ENCODE results near the gene CAMTA1.

Gene CAMTA1

DNA sequence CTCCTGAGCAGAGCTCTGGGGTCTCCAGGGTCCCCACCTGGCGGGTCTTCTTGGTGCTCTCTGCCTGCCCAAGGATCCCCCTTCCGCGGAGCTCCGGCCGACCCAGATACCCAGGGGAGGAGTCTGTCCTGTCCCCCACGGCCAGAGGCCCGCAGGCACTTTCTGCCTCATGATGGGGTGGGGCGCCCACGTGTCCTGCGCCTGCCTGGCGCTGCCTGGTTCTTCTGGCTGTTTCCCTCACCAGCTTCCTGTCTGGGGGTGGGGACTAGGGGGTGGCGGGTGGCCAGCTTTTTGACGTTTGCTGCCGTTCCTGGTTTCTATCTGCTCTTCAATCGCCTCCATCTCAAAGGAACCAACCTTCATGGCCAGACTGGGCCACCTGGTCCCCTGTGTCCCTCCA is 672.6 kb downstream of the CAMTA1 start:
- Histone ChIP-seq H3K36me3 (ENCODE audit: insufficient read depth, low read depth, low read length) (no peaks in the 10 kb centered on the region), H3K4me3 (ENCODE audit: low read length) (no peak overlapping the region), H3K4me1 (ENCODE audit: insufficient read depth, low read length) (peaks cover 6% of the 10 kb centered on the region; the same call in 1 of the 2 replicates), H3K9ac (ENCODE audit: low read depth, low read length) (no peak overlapping the region), H3K27ac (ENCODE audit: low read length) (no peak overlapping the region), H3K27me3 (ENCODE audit: insufficient read depth, low read length) (no peaks in the 10 kb centered on the region), H3K9me3 (ENCODE audit: insufficient read depth, low read depth, low read length) (no peaks in the 10 kb centered on the region)

DNA sequence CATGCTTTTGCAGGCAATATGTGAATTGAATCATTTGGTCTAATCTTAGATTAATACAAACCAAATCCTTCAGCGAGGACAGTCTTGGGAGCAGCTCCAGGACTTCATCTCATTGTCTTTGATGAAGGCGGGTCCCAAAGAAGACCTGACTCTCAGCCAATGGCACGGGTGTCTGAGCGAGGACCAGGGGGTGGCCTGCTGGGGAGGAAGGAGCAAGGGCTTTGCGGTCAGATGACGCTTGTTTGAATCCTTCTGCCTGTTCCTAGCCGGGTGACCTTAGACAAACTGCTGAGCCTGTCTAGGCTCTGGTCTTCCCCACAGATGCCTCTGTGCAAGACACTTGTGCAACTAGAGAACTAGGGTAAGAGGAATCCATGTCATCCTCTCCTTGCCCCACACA is 673.7 kb downstream of the CAMTA1 start:
- Histone ChIP-seq H3K27me3 (ENCODE audit: insufficient read depth, low read length) (no peaks in the 10 kb centered on the region), H3K4me1 (ENCODE audit: insufficient read depth, low read length) (peaks cover 6% of the 10 kb centered on the region; the same call in 1 of the 2 replicates), H3K9ac (ENCODE audit: low read depth, low read length) (no peak overlapping the region), H3K36me3 (ENCODE audit: insufficient read depth, low read depth, low read length) (no peaks in the 10 kb centered on the region), H3K9me3 (ENCODE audit: insufficient read depth, low read depth, low read length) (no peaks in the 10 kb centered on the region), H3K4me3 (ENCODE audit: low read length) (no peak overlapping the region), H3K27ac (ENCODE audit: low read length) (no peak overlapping the region)

DNA sequence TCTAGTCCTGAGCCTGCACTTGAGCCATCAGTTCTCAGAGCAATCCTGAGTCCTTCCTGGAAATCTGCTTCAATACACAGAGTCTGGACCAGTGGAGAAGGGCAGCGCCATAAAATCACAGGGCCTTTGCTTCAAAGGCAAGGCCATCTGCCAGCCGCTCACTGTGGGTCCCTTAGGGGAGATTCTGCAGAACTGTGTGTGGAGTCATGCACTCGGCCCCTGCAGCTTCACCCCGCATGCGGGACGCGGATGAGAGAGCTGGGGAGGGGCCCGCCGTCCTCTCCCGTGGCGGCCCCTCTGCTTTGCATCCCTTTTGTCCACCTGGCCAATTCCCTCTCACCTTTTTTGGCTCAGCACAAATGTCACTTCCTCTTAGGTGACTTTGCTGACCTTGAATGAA is 674.7 kb downstream of the CAMTA1 start:
- Histone ChIP-seq H3K27ac (ENCODE audit: low read length) (no peak overlapping the region), H3K9me3 (ENCODE audit: insufficient read depth, low read depth, low read length) (no peaks in the 10 kb centered on the region), H3K27me3 (ENCODE audit: insufficient read depth, low read length) (no peaks in the 10 kb centered on the region)

DNA sequence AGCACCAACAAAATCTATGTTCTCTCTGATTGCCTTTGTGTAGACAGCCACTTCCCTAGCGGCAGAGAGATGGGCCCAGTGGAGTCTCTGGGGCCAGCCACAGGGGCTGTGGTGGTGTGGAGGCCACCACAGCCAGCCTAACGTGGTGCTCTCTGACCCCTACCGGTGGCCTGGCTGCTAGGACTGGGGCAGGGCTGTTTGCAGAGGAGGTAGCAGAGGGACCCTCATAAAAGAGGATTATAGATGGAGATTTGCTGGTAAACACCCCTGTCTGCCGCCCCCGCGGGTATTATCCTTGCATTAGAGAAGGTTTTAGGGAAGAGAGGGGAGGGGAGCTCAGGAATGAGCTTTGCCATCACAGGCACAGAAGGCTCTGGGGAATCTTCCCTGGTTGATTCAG is 675.6 kb downstream of the CAMTA1 start:
- Histone ChIP-seq H3K27ac (ENCODE audit: low read length) (no peak overlapping the region), H3K9ac (ENCODE audit: low read depth, low read length) (no peak overlapping the region), H3K4me1 (ENCODE audit: insufficient read depth, low read length) (peaks cover 6% of the 10 kb centered on the region; the same call in 1 of the 2 replicates), H3K4me3 (ENCODE audit: low read length) (no peak overlapping the region), H3K9me3 (ENCODE audit: insufficient read depth, low read depth, low read length) (no peaks in the 10 kb centered on the region), H3K27me3 (ENCODE audit: insufficient read depth, low read length) (no peaks in the 10 kb centered on the region), H3K36me3 (ENCODE audit: insufficient read depth, low read depth, low read length) (no peaks in the 10 kb centered on the region)

More for the DNA sequence above, 674.7 kb downstream of the CAMTA1 start:
- Histone ChIP-seq H3K36me3 (ENCODE audit: insufficient read depth, low read depth, low read length) (no peaks in the 10 kb centered on the region), H3K4me1 (ENCODE audit: insufficient read depth, low read length) (peaks cover 6% of the 10 kb centered on the region; the same call in 1 of the 2 replicates), H3K4me3 (ENCODE audit: low read length) (no peak overlapping the region), H3K9ac (ENCODE audit: low read depth, low read length) (no peak overlapping the region)

DNA sequence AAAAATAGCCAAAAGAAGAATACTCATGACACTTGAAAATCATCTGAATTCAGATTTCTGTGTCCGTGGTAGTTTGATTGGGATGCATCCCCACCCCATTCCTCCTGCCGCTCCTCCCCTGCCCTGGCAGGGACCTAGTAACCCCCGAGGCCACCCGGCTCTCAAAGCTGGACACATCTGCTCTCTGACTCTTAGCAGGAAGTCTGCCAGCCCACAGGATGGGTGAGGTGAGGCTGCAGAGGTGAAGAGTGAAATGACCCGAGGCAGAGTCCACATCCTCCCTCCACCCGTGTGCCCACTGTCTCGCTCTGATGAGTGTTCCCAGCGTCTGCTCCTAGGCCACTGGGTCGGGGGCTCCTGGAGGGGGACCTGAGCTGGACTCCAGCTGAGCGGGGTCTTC is 677.4 kb downstream of the CAMTA1 start:
- Histone ChIP-seq H3K4me3 (ENCODE audit: low read length) (no peak overlapping the region), H3K27ac (ENCODE audit: low read length) (no peak overlapping the region), H3K27me3 (ENCODE audit: insufficient read depth, low read length) (no peaks in the 10 kb centered on the region), H3K4me1 (ENCODE audit: insufficient read depth, low read length) (no peaks in the 10 kb centered on the region), H3K9ac (ENCODE audit: low read depth, low read length) (no peak overlapping the region), H3K9me3 (ENCODE audit: insufficient read depth, low read depth, low read length) (no peaks in the 10 kb centered on the region), H3K36me3 (ENCODE audit: insufficient read depth, low read depth, low read length) (no peaks in the 10 kb centered on the region)

DNA sequence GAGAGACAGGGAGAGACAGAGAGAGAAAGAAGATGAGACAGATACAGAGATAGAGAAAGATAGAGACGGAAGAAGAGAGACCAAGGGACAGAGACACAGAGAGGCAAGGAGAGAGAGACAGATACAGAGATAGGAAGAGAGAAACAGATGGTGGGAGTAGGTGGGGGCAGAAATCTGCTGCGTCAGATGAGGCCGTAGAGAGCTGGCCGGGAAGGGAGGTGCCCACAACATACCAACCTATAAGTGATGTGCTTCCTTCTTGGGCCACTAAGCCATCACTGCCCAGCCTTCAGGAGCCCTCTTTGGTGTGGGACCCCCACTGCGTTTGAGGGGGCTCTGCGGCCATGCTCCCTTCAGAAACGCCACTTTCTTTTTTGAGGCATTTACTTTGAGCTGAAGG is 678.3 kb downstream of the CAMTA1 start:
- H3K27me3 ChIP-seq (ENCODE audit: insufficient read depth, low read length) = no peaks in the 10 kb centered on the region
- no peaks in the 10 kb centered on the region for H3K36me3 ChIP-seq (ENCODE audit: insufficient read depth, low read depth, low read length)
- H3K9me3 ChIP-seq (ENCODE audit: insufficient read depth, low read depth, low read length) = no peaks in the 10 kb centered on the region
- H3K9ac ChIP-seq (ENCODE audit: low read depth, low read length) = no peak overlapping the region
- H3K27ac ChIP-seq (ENCODE audit: low read length) = no peak overlapping the region
- no peaks in the 10 kb centered on the region for H3K4me1 ChIP-seq (ENCODE audit: insufficient read depth, low read length)
- H3K4me3 ChIP-seq (ENCODE audit: low read length) = no peak overlapping the region

DNA sequence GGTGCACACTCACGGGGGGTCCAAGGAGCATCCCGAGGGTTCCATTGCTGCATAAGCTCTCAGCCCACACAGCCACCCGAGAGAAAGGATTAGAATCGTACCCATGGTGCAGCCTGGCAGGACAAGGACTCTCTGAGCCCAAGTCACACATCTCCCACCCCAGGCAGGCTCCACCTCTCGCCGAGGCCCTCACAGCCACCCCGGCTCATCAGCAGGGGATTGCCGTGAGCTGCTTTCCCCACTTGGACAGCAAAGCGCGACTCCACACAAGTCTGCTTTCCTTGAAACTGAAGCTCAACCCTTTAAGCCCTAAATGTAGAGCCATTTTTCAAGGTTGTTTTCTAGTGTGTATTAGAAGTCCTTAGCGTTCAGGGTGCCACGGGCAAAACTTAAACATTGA is 679.5 kb downstream of the CAMTA1 start:
- Histone ChIP-seq H3K4me3 (ENCODE audit: low read length) (no peak overlapping the region), H3K4me1 (ENCODE audit: insufficient read depth, low read length) (no peaks in the 10 kb centered on the region), H3K27ac (ENCODE audit: low read length) (no peak overlapping the region), H3K36me3 (ENCODE audit: insufficient read depth, low read depth, low read length) (no peaks in the 10 kb centered on the region), H3K9ac (ENCODE audit: low read depth, low read length) (no peak overlapping the region), H3K9me3 (ENCODE audit: insufficient read depth, low read depth, low read length) (no peaks in the 10 kb centered on the region), H3K27me3 (ENCODE audit: insufficient read depth, low read length) (no peaks in the 10 kb centered on the region)

DNA sequence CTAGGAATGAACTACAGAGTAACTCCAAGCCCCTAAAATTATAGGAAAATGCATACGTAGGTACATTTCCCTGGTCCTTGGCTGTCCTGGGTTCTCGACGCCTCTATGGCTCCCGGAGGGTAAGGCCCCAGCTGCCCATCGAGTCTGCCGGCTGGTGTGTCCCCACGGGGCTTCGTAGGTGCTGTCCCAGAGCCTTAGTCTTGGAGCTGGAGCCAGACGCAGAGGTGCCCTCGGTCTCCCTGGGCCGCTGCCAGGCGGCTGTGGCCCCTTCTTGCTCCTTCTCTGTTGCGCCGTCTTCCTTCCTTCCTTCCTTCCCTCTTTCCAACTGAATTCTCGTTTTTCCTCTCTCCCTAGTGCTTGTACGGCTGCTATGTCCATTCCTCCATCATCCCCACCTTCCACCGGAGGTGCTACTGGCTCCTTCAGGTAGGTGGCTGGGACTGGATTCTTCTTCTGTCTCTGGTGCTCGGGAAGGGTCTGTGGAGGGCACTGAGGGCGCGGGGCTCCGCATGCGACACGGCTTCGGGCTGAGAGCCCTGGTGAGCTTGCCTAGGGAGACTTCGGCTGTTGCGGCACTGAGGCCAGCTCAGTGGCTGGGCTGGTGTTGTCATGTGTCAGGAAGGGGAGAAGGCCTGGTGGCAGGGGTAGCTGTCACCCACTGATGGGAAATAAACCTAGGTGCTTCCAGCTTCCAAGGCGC is 682.4 kb downstream of the CAMTA1 start:
- no peak overlapping the region for H3K9ac ChIP-seq (ENCODE audit: low read depth, low read length)
- H3K4me1 ChIP-seq (ENCODE audit: insufficient read depth, low read length) = no peaks in the 10 kb centered on the region
- H3K27ac ChIP-seq (ENCODE audit: low read length) = no peak overlapping the region
- no peaks in the 10 kb centered on the region for H3K36me3 ChIP-seq (ENCODE audit: insufficient read depth, low read depth, low read length)
- no peaks in the 10 kb centered on the region for H3K27me3 ChIP-seq (ENCODE audit: insufficient read depth, low read length)
- H3K4me3 ChIP-seq (ENCODE audit: low read length) = no peak overlapping the region
- no peaks in the 10 kb centered on the region for H3K9me3 ChIP-seq (ENCODE audit: insufficient read depth, low read depth, low read length)

DNA sequence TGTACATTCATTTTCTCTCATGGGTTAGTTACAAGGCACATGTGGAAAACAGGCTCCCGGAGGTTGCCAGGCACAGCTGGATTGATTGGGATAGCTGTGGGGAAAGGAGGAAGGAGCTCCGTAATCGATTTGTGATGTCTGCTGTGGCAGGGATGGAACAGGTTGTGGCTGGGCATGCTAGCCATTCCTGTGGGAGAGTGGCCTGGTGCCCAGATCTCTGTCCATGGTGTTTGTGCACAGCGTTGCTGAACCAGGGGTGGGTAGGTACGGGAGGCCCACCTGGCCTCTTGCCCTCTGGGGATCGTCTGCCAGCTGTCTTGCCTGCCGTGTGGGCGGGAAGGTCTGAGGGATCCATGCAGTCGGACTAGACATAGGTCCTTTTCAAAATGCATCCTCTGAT is 683.0 kb downstream of the CAMTA1 start:
- no peaks in the 10 kb centered on the region for H3K9me3 ChIP-seq (ENCODE audit: insufficient read depth, low read depth, low read length)
- no peak overlapping the region for H3K4me3 ChIP-seq (ENCODE audit: low read length)
- no peaks in the 10 kb centered on the region for H3K4me1 ChIP-seq (ENCODE audit: insufficient read depth, low read length)
- no peak overlapping the region for H3K27ac ChIP-seq (ENCODE audit: low read length)
- no peaks in the 10 kb centered on the region for H3K27me3 ChIP-seq (ENCODE audit: insufficient read depth, low read length)
- H3K9ac ChIP-seq (ENCODE audit: low read depth, low read length) = no peak overlapping the region
- H3K36me3 ChIP-seq (ENCODE audit: insufficient read depth, low read depth, low read length) = no peaks in the 10 kb centered on the region

DNA sequence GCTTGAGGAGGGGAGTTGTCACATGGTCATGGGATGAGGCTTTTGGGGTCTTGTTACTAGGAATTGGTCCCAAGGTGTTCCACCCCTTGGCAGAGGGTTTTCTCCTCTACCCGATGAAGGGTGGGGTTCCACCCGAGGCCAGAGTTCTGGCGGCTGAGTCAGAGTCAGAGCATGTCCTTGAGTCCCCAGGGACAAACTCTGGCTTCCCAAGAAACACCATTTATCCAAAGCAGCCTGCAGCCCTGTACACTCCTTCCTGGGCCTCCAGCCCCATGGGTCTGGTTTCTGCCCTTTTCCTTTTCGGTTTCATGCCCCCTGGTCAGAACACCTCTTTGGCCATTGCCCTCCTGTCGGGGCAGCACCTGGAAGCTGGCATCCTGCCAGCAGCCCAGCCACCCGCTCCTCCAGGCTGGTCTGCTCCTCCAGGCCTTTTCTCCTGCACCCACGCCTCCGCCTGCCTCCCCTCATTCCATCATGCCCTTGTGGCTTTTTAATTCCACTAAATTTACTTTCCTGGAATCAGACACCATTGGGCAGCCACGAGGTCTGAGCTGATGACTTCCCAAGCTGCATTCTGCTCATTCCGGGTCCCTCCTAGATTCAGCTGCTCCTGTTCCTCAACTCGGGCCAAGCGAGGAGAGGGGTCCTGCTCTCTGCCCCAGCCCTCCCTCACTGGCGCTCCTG is 684.1 kb downstream of the CAMTA1 start:
- Histone ChIP-seq H3K27me3 (ENCODE audit: insufficient read depth, low read length) (no peaks in the 10 kb centered on the region), H3K4me3 (ENCODE audit: low read length) (no peak overlapping the region), H3K27ac (ENCODE audit: low read length) (no peak overlapping the region), H3K36me3 (ENCODE audit: insufficient read depth, low read depth, low read length) (no peaks in the 10 kb centered on the region), H3K9ac (ENCODE audit: low read depth, low read length) (no peak overlapping the region), H3K4me1 (ENCODE audit: insufficient read depth, low read length) (no peaks in the 10 kb centered on the region), H3K9me3 (ENCODE audit: insufficient read depth, low read depth, low read length) (no peaks in the 10 kb centered on the region)

DNA sequence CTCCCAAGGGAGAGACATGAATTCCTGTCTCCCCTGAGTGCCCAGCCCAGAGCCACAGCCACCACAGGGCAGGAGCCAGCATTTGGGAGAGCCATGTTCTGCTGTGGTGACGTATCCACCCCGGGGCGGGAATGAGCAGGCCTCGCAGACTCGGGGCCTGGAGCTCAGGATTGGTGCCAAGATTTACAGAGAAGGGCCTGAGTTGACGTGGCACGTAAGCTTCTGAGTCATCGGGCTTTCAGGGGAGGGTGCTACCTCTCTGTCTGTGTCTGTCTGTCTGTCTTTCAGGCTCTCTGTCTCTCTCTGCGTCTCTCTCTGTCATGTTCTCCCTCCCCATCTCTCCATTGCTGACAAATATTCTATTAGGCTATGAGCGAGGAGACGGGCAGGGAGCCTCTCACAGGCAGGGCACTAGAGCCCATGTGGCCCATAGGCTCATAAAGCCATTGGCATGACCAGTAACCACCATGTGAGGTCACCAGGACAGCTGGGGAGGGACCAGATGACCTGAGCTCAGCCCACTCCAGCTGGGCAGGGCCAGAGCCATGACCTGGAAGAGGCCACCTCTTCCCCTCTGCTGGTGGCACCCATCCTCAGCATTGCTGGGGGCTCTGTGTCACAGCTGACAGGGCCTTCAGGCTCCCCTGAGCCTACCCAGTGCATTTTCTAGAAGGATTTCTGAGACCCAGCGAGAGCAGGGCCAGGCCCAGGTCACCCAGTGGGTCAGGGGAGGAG is 685.8 kb downstream of the CAMTA1 start:
- no peaks in the 10 kb centered on the region for H3K9me3 ChIP-seq (ENCODE audit: insufficient read depth, low read depth, low read length)
- no peak overlapping the region for H3K9ac ChIP-seq (ENCODE audit: low read depth, low read length)
- no peak overlapping the region for H3K27ac ChIP-seq (ENCODE audit: low read length)
- H3K4me1 ChIP-seq (ENCODE audit: insufficient read depth, low read length) = no peaks in the 10 kb centered on the region
- no peak overlapping the region for H3K4me3 ChIP-seq (ENCODE audit: low read length)
- H3K27me3 ChIP-seq (ENCODE audit: insufficient read depth, low read length) = no peaks in the 10 kb centered on the region
- H3K36me3 ChIP-seq (ENCODE audit: insufficient read depth, low read depth, low read length) = no peaks in the 10 kb centered on the region

DNA sequence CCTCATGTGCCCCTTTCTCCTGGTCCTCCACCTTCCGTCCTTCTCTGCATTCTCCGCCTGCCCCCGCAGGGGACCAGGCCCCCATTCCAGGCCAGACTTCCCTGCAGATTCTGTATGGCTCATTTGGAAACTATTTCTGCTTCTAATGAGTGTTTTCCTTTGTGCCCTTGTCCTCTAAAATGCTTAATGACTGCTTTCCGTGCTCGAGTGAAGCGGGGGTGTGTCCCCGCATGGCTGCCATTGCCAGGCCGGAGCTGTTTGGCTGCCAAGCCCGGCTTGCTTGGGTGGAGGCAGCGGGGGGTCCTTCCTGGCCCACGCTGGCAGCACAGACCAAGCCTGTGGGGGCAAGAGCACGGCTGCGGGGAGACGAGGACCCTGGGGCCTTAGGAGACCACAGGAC is 686.6 kb downstream of the CAMTA1 start:
- no peak overlapping the region for H3K4me3 ChIP-seq (ENCODE audit: low read length)
- no peak overlapping the region for H3K27ac ChIP-seq (ENCODE audit: low read length)
- no peaks in the 10 kb centered on the region for H3K4me1 ChIP-seq (ENCODE audit: insufficient read depth, low read length)
- H3K36me3 ChIP-seq (ENCODE audit: insufficient read depth, low read depth, low read length) = no peaks in the 10 kb centered on the region
- H3K27me3 ChIP-seq (ENCODE audit: insufficient read depth, low read length) = no peaks in the 10 kb centered on the region
- no peaks in the 10 kb centered on the region for H3K9me3 ChIP-seq (ENCODE audit: insufficient read depth, low read depth, low read length)
- H3K9ac ChIP-seq (ENCODE audit: low read depth, low read length) = no peak overlapping the region
